HepG2 (cell line): ENCODE data around the gene FOXL3. TPM values are rescaled to one million over a fixed set of nuclear protein-coding genes. Genes with fewer than 3 reads are reported as not detected.

Source experiments
- ATAC-seq: fragments of 200-7000 bp; cut with Tn5 transposase; 3 replicates; pipeline ENCODE4 v1.9.1; 2020; ENCODE audit warnings: mild to moderate bottlenecking, moderate library complexity
- BruUV-seq: library from RNA; stranded (reverse); fragments of 400-500 nt; replicated peaks from 2 replicates; lab custom pipeline; 2021; lab: Mats Ljungman, UMichigan
- CTCF ChIA-PET: fragments of 300-600 bp; formaldehyde crosslinking; extraction: SDS; loops from one replicate; lab custom pipeline; 2021; ENCODE audit warnings: low total read pairs, inconsistent platforms, low intra/inter-chr PET ratio; lab: Yijun Ruan, JAX
- POLR2A ChIA-PET: fragments of 350-600 bp; sonication (Branson Sonifier 250); formaldehyde crosslinking; loops from one replicate; lab custom pipeline; 2020; ENCODE audit warnings: antibody characterized with exemption, inconsistent platforms; lab: Yijun Ruan, JAX
- DNase-seq: peaks from one replicate; pipeline ENCODE4 v3.0.0-alpha.2; 2015; ENCODE audit warnings: low spot score
- FAIRE-seq: peaks from 3 replicates; lab custom pipeline; 2011; peaks lifted over from hg19 to GRCh38; lab: Jason Lieb, UNC
- H2AFZ ChIP-seq: one replicate; pipeline ENCODE4 v1.6.1; 2011; ENCODE audit warnings: low read length, inconsistent platforms
- H3K27ac ChIP-seq: fragments of 300-600 bp; 3 replicates; pipeline ENCODE4 v1.8.0; 2011; ENCODE audit warnings: mixed run types, mild to moderate bottlenecking, mixed read lengths, low read length, inconsistent platforms; ENCODE audit not compliant: insufficient read depth; ENCODE audit errors: extremely low read length
- H3K27me3 ChIP-seq, 2 experiments: fragments of 200-600 bp in 1 of 2; 2 replicates in 1 of 2; 3 replicates in 1 of 2; pipeline versions ENCODE4 v1.6.0 to v1.8.0; 2011; ENCODE audit warnings: low read length in 2 of 2, mild to moderate bottlenecking in 2 of 2, moderate library complexity in 2 of 2, inconsistent platforms in 1 of 2; ENCODE audit not compliant: insufficient read depth in 2 of 2, control insufficient read depth in 1 of 2
- H3K36me3 ChIP-seq, 2 experiments: fragments of 200-600 bp in 1 of 2; replicated peaks in 1 of 2; 2 replicates in 1 of 2; 3 replicates in 1 of 2; pipeline versions ENCODE4 v1.5.1 to v1.8.0; 2011; ENCODE audit warnings: low read length in 2 of 2, inconsistent platforms in 1 of 2; ENCODE audit not compliant: insufficient read depth in 2 of 2, control insufficient read depth in 1 of 2
- H3K4me1 ChIP-seq: 2 replicates; pipeline ENCODE4 v1.5.1; 2012; ENCODE audit warnings: low read length, inconsistent platforms; ENCODE audit not compliant: insufficient read depth
- H3K4me2 ChIP-seq: 2 replicates; pipeline ENCODE4 v1.6.0; 2011; ENCODE audit warnings: low read depth, low read length, inconsistent platforms
- H3K4me3 ChIP-seq, 3 experiments: fragments of 200-600 bp in 1 of 3; sonication (generic), shearing (Covaris generic) in 1 of 3; replicated peaks in 1 of 3; 2 replicates each; pipeline ENCODE4 v1.5.1; 2011 to 2016; ENCODE audit warnings: low read length in 3 of 3, inconsistent platforms in 2 of 3, low read depth in 2 of 3, mild to moderate bottlenecking in 2 of 3, control low read depth in 1 of 3, mixed read lengths in 1 of 3; ENCODE audit not compliant: insufficient read depth in 1 of 3
- H3K79me2 ChIP-seq: one replicate; pipeline ENCODE4 v1.6.1; 2011; ENCODE audit warnings: low read length, inconsistent platforms; ENCODE audit not compliant: insufficient read depth
- H3K9ac ChIP-seq: 2 replicates; pipeline ENCODE4 v1.6.0; 2011; ENCODE audit warnings: mild to moderate bottlenecking, low read depth, low read length, inconsistent platforms; ENCODE audit not compliant: insufficient read depth
- H3K9me3 ChIP-seq: 2 replicates; pipeline ENCODE4 v1.5.1; 2012; ENCODE audit warnings: mild to moderate bottlenecking, low read length
- H4K20me1 ChIP-seq: 2 replicates; pipeline ENCODE4 v1.6.0; 2011; ENCODE audit warnings: inconsistent platforms, mild to moderate bottlenecking, low read length, moderate library complexity; ENCODE audit not compliant: insufficient read depth
- AKNA ChIP-seq: sonication (generic); formaldehyde crosslinking; IDR thresholded peaks from 2 replicates; pipeline ENCODE4 v1.4.0; 2020; ENCODE audit warnings: missing genetic modification reagents, borderline replicate concordance
- HES4 ChIP-seq: sonication (generic); formaldehyde crosslinking; IDR thresholded peaks from 2 replicates; pipeline ENCODE4 v1.9.0; 2021; ENCODE audit warnings: mild to moderate bottlenecking, missing genetic modification reagents, borderline replicate concordance
- SOX5 ChIP-seq: IDR thresholded peaks from 2 replicates; pipeline ENCODE4 v1.6.1; 2016; ENCODE audit warnings: borderline replicate concordance
- TAF15 ChIP-seq: fragments of 200-400 bp; formaldehyde crosslinking; IDR thresholded peaks from one replicate; pipeline ENCODE4 v1.6.1; 2018; ENCODE audit warnings: mild to moderate bottlenecking, low read depth, low read length; ENCODE audit not compliant: poor library complexity, severe bottlenecking
- TFDP2 ChIP-seq: sonication (generic); formaldehyde crosslinking; IDR thresholded peaks from 2 replicates; pipeline ENCODE4 v1.4.0; 2020; ENCODE audit warnings: missing genetic modification reagents
- ZBTB38 ChIP-seq: sonication (generic); formaldehyde crosslinking; IDR thresholded peaks from 2 replicates; pipeline ENCODE4 v1.5.1; 2020; ENCODE audit warnings: mild to moderate bottlenecking, missing genetic modification reagents
- ZNF12 ChIP-seq: sonication (generic); formaldehyde crosslinking; IDR thresholded peaks from 2 replicates; pipeline ENCODE4 v1.5.0; 2020; ENCODE audit warnings: missing genetic modification reagents
- ZNF207 ChIP-seq: fragments of 450-650 bp; IDR thresholded peaks from 2 replicates; pipeline ENCODE4 v1.6.1; 2016; ENCODE audit warnings: antibody characterized with exemption, borderline replicate concordance
- ZNF34 ChIP-seq: sonication (generic); formaldehyde crosslinking; IDR thresholded peaks from 2 replicates; pipeline ENCODE4 v1.4.0; 2020; ENCODE audit warnings: mild to moderate bottlenecking, missing genetic modification reagents, borderline replicate concordance
- ZNF597 ChIP-seq: sonication (generic); formaldehyde crosslinking; IDR thresholded peaks from 2 replicates; pipeline ENCODE4 v1.5.0; 2020; ENCODE audit warnings: missing genetic modification reagents
- ZNF790 ChIP-seq: sonication (generic); formaldehyde crosslinking; IDR thresholded peaks from 2 replicates; pipeline ENCODE4 v1.8.0; 2022; ENCODE audit warnings: missing genetic modification reagents, mild to moderate bottlenecking, borderline replicate concordance
- WGBS: methylation state at CpG from one replicate; pipeline ENCODE4 v1.1.6; 2017; ENCODE audit warnings: low lambda C conversion rate; 5-methylcytosine and 5-hydroxymethylcytosine counted together
- in situ Hi-C: cut with HindIII; loops from 2 replicates; pipeline ENCODE4 v1.10.0; 2017; ENCODE audit warnings: low pct_unique_long_range_greater_than_20kb; ENCODE audit not compliant: extremely low pct_ligation_motif_present
- intact Hi-C: fragments of 100-400 bp; cut with micrococcal nuclease; formaldehyde crosslinking; loops from one replicate; pipeline ENCODE4 v1.10.0; 2022; ENCODE audit not compliant: unreplicated experiment
- polyA plus RNA-seq, 8 experiments: library from polyadenylated mRNA; depleted of rRNA in 3 of 8; stranded (reverse) in 7 of 8; unstranded in 1 of 8; fragments of >200 nt; fragmentation: Illumina TruSeq in 4 of 8; extraction: Trizol in 4 of 8; gene quantifications; 2 replicates each; pipeline versions ENCODE4 v1.2.1 to v1.2.3, GENCODE V29; 2011 to 2016; ENCODE audit warnings: low read depth in 4 of 8, missing spikeins in 1 of 8, mixed read lengths in 1 of 8; ENCODE audit not compliant: insufficient read depth in 1 of 8
- total RNA-seq, 5 experiments: library from RNA; depleted of rRNA; stranded (reverse); fragments of >200 nt; fragmentation: Illumina TruSeq; extraction: Trizol; gene quantifications; 2 replicates each; pipeline ENCODE4 v1.2.3, GENCODE V29; 2016; ENCODE audit warnings: low read depth in 1 of 5
- TF ChIP-seq, protein P1 (sequence below): fragments of 450-650 bp; IDR thresholded peaks from 2 replicates; pipeline ENCODE4 v1.6.1; 2017
- TF ChIP-seq, protein P2 (sequence below): IDR thresholded peaks from 2 replicates; pipeline ENCODE4 v1.6.1; 2012; ENCODE audit warnings: inconsistent platforms
- TF ChIP-seq, protein P3 (sequence below): sonication (generic); formaldehyde crosslinking; conservative IDR thresholded peaks from 2 replicates; pipeline ENCODE4 v1.4.0; 2020; ENCODE audit warnings: missing genetic modification reagents

FOXL3 gene
- total and polyA plus RNA-seq, 2 of the 13 experiments (the other 11 are each of a cell fraction or from before 2014, with no cell fraction given), result not detected

- peaks cover 3 to 32% of the 10 kb centered on the region in 2 experiments for H3K27me3 ChIP-seq
- BruUV-seq, result no TSS peak
- no peak overlapping the region for H2AFZ ChIP-seq
- no peak for DNase-seq
- POLR2A ChIA-PET, result no interaction called here
- in situ Hi-C loops (no loop called here), intact Hi-C loops (no loop called here)
- H4K20me1 ChIP-seq, result no peaks in the 10 kb centered on the region
- no peak overlapping the region for H3K9ac ChIP-seq
- H3K4me3 ChIP-seq, result no peak overlapping the region
- H3K9me3 ChIP-seq, result no peaks in the 10 kb centered on the region
- CTCF ChIA-PET, result no interaction called here
- no peak for ATAC-seq
- no peak overlapping the region for H3K27ac ChIP-seq
- H3K79me2 ChIP-seq, result no peaks in the 10 kb centered on the region
- WGBS, result 88% methylated on average over 23 of the region's 25 CpGs
- no peak overlapping the region for H3K4me2 ChIP-seq
- no peak for FAIRE-seq
- peaks cover 35% of the 10 kb centered on the region for H3K4me1 ChIP-seq
- H3K36me3 ChIP-seq, result no peaks in the 10 kb centered on the region
- no peak for TF ChIP-seq AKNA (CRISPR knock-in tag)
- no peak for TF ChIP-seq ZBTB38 (CRISPR knock-in tag)
- TF ChIP-seq HES4 (CRISPR knock-in tag), result no peak
- TF ChIP-seq ZNF597, result no peak
- TF ChIP-seq ZNF790, result no peak
- TF ChIP-seq TFDP2, result no peak
- no peak for TF ChIP-seq ZNF207
- no peak for TF ChIP-seq SOX5
- TF ChIP-seq, protein P1, sequence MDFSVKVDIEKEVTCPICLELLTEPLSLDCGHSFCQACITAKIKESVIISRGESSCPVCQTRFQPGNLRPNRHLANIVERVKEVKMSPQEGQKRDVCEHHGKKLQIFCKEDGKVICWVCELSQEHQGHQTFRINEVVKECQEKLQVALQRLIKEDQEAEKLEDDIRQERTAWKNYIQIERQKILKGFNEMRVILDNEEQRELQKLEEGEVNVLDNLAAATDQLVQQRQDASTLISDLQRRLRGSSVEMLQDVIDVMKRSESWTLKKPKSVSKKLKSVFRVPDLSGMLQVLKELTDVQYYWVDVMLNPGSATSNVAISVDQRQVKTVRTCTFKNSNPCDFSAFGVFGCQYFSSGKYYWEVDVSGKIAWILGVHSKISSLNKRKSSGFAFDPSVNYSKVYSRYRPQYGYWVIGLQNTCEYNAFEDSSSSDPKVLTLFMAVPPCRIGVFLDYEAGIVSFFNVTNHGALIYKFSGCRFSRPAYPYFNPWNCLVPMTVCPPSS, result no peak
- TF ChIP-seq TAF15, result no peak
- no peak for TF ChIP-seq ZNF12
- TF ChIP-seq, protein P2, sequence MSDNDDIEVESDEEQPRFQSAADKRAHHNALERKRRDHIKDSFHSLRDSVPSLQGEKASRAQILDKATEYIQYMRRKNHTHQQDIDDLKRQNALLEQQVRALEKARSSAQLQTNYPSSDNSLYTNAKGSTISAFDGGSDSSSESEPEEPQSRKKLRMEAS, result no peak
- TF ChIP-seq, protein P3, sequence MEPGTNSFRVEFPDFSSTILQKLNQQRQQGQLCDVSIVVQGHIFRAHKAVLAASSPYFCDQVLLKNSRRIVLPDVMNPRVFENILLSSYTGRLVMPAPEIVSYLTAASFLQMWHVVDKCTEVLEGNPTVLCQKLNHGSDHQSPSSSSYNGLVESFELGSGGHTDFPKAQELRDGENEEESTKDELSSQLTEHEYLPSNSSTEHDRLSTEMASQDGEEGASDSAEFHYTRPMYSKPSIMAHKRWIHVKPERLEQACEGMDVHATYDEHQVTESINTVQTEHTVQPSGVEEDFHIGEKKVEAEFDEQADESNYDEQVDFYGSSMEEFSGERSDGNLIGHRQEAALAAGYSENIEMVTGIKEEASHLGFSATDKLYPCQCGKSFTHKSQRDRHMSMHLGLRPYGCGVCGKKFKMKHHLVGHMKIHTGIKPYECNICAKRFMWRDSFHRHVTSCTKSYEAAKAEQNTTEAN (CRISPR knock-in tag), result no peak
- TF ChIP-seq ZNF34 (CRISPR knock-in tag), result no peak
These were observed 7.3 kb upstream of the FOXL3 start for GRCh38 chr7:282621-283020.
